Stomach (tissue), 9 donors: ENCODE measurements around the gene UAP1L1. TPM values are rescaled to one million over a fixed set of nuclear protein-coding genes. Genes with fewer than 3 reads are reported as not detected.
A peak's percentile ranks its signal among the peaks of the same experiment; 100 is the strongest.

Source experiments
- DNase-seq, 2 donors: peaks; one replicate each; pipeline versions ENCODE4 v3.0.0 to v3.0.0-alpha.2; 2013 to 2019
- H3K27ac ChIP-seq, 5 donors: fragments of 200-600 bp in 4 of 5; sonication (generic) in 4 of 5; one replicate each; pipeline ENCODE4 v1.5.1; 2013 to 2019; ENCODE audit warnings: mild to moderate bottlenecking in 1 of 5, moderate library complexity in 1 of 5
- H3K27me3 ChIP-seq, 3 donors: fragments of 200-600 bp; sonication (generic); one replicate each; pipeline ENCODE4 v1.5.1; 2017 to 2019; ENCODE audit warnings: mixed run types in 1 of 3
- H3K36me3 ChIP-seq, 4 donors: fragments of 200-600 bp; sonication (generic); 1 replicate in 3 of 4; 2 replicates in 1 of 4; pipeline ENCODE4 v1.5.1; 2016 to 2019
- H3K4me1 ChIP-seq, 4 donors: fragments of 200-600 bp; sonication (generic); one replicate each; pipeline ENCODE4 v1.5.1; 2016 to 2019
- H3K4me3 ChIP-seq, 4 donors: fragments of 200-600 bp; sonication (generic) in 3 of 4; one replicate each; pipeline ENCODE4 v1.5.1; 2016 to 2019; ENCODE audit warnings: mild to moderate bottlenecking in 1 of 4
- H3K9me3 ChIP-seq, 4 donors: fragments of 200-600 bp; sonication (generic); one replicate each; pipeline ENCODE4 v1.5.1; 2016 to 2019
- CTCF ChIP-seq, 7 experiments: fragments of 450-650 bp in 4 of 7; fragments of 200-600 bp in 3 of 7; sonication (generic) in 3 of 7; IDR thresholded peaks; one replicate each; pipeline ENCODE4 v1.5.1; 2016 to 2019; ENCODE audit warnings: antibody characterized with exemption in 7 of 7, control low read depth in 2 of 7, mild to moderate bottlenecking in 1 of 7
- EP300 ChIP-seq: sonication (generic); formaldehyde crosslinking; IDR thresholded peaks from one replicate; pipeline ENCODE4 v1.6.1; 2017; ENCODE audit warnings: antibody characterized with exemption
- POLR2A ChIP-seq, 4 donors: fragments of 450-650 bp; IDR thresholded peaks; one replicate each; pipeline ENCODE4 v1.6.1; 2016; ENCODE audit warnings: antibody characterized with exemption in 4 of 4, control low read depth in 2 of 4, mild to moderate bottlenecking in 1 of 4, moderate library complexity in 1 of 4
- POLR2AphosphoS5 ChIP-seq, 3 donors: sonication (generic); formaldehyde crosslinking; IDR thresholded peaks; one replicate each; pipeline ENCODE4 v1.6.1; 2016; ENCODE audit warnings: antibody characterized with exemption in 3 of 3
- WGBS, 5 donors: extraction: QIAGEN DNeasy Blood & Tissue Kit in 3 of 5; methylation state at CpG; one replicate each; pipeline versions ENCODE4 v1.1.5 to v1.1.7; 2013 to 2018; 5-methylcytosine and 5-hydroxymethylcytosine counted together
- intact Hi-C: fragments of 100-400 bp; cut with DNase I; formaldehyde crosslinking; loops from one replicate; pipeline ENCODE4 v1.15.1; 2023; ENCODE audit warnings: low total_unique reads
- polyA plus RNA-seq, 3 donors: library from polyadenylated mRNA; stranded (reverse); fragments of 200-250 nt; gene quantifications; one replicate each; pipeline ENCODE4 v1.2.3, GENCODE V29; 2013
- total RNA-seq, 5 donors: library from RNA; depleted of rRNA; stranded (reverse); fragments of >200 nt; gene quantifications; one replicate each; pipeline versions ENCODE4 v1.1.0 to v1.2.3, GENCODE V29; 2014 to 2016
- donor health status: healthy with polysubstance abuse.
- donor health status: Bipolar disorder and iron deficiency.
- donor health status: healthy.

Gene UAP1L1
- total and polyA plus RNA-seq, 8 donors = 4.1 to 95.6 (median 6.8) TPM

- Histone ChIP-seq H3K27me3 (peaks cover 4 to 44% (median 25%) of the 10 kb centered on the region in 3 donors), H3K4me3 (peak overlapping the region in 1 of 4 donors; percentile 61), H3K27ac (peak overlapping the region; percentile 75 to 86 (median 78)), H3K4me1 (peaks cover 36 to 57% (median 49%) of the 10 kb centered on the region in 4 donors), H3K36me3 (no peaks in the 10 kb centered on the region), H3K9me3 (no peaks in the 10 kb centered on the region)
- WGBS, 5 donors = 10 to 20% (median 16%) methylated on average over 21 to 28 of the region's 28 CpGs
- TF ChIP-seq EP300 (no peak), CTCF (IDR thresholded peaks at IDR 0.05) (no peak), POLR2AphosphoS5 (IDR thresholded peaks at IDR 0.05) (peak in 1 of 3 donors; percentile 42), POLR2A (IDR thresholded peaks at IDR 0.05) (no peak)
- DNase-seq = peak; percentile 94 to 97
- intact Hi-C loops = no loop called here
Observed at GRCh38 chr9:137055385-137056364, 21.6 kb upstream of the UAP1L1 start.

GRCh38 chr9:137056739-137057415 is 20.4 kb upstream of the UAP1L1 start:
- Histone ChIP-seq H3K36me3 (no peaks in the 10 kb centered on the region), H3K4me1 (peaks cover 36 to 57% (median 49%) of the 10 kb centered on the region in 4 donors), H3K27ac (no peak overlapping the region), H3K27me3 (peaks cover 4 to 32% (median 21%) of the 10 kb centered on the region in 3 donors), H3K9me3 (no peaks in the 10 kb centered on the region), H3K4me3 (no peak overlapping the region)
- 48 to 59% (median 58%) methylated on average over 17 of the region's 17 CpGs for WGBS, 5 donors
- no peak for DNase-seq
- TF ChIP-seq POLR2A (IDR thresholded peaks at IDR 0.05) = no peak
- no peak for TF ChIP-seq EP300
- no peak for TF ChIP-seq CTCF (IDR thresholded peaks at IDR 0.05)
- TF ChIP-seq POLR2AphosphoS5 (IDR thresholded peaks at IDR 0.05) = no peak
- intact Hi-C loops = no loop called here

- DNase-seq = no peak
- no peaks in the 10 kb centered on the region for H3K36me3 ChIP-seq
- WGBS, 5 donors = 57 to 74% (median 66%) methylated on average over 12 to 16 of the region's 16 CpGs
- H3K27ac ChIP-seq = no peak overlapping the region
- H3K4me1 ChIP-seq = peaks cover 36 to 56% (median 49%) of the 10 kb centered on the region in 4 donors
- no peak overlapping the region for H3K4me3 ChIP-seq
- intact Hi-C loops = no loop called here
- peaks cover 4 to 25% (median 18%) of the 10 kb centered on the region in 3 donors for H3K27me3 ChIP-seq
- H3K9me3 ChIP-seq = no peaks in the 10 kb centered on the region
- TF ChIP-seq POLR2AphosphoS5 (IDR thresholded peaks at IDR 0.05) (no peak), EP300 (no peak), CTCF (IDR thresholded peaks at IDR 0.05) (no peak)
Observed at GRCh38 chr9:137057545-137057944, 19.8 kb upstream of the UAP1L1 start.

GRCh38 chr9:137058521-137059234 is 18.6 kb upstream of the UAP1L1 start:
- TF ChIP-seq POLR2AphosphoS5 (IDR thresholded peaks at IDR 0.05) = no peak
- no peak for TF ChIP-seq CTCF (IDR thresholded peaks at IDR 0.05)
- no peak for TF ChIP-seq EP300
- TF ChIP-seq POLR2A (IDR thresholded peaks at IDR 0.05) = no peak
- 80 to 91% (median 88%) methylated on average over 9 of the region's 9 CpGs for WGBS, 5 donors
- no peaks in the 10 kb centered on the region for H3K9me3 ChIP-seq
- H3K27ac ChIP-seq = no peak overlapping the region
- no peaks in the 10 kb centered on the region for H3K36me3 ChIP-seq
- DNase-seq = no peak
- peaks cover 26 to 49% (median 40%) of the 10 kb centered on the region in 4 donors for H3K4me1 ChIP-seq
- no peak overlapping the region for H3K4me3 ChIP-seq
- peaks cover 0 to 18% (median 7%) of the 10 kb centered on the region in 3 donors for H3K27me3 ChIP-seq
- intact Hi-C loops = no loop called here
